Trophoblast cell (in vitro differentiated cells and primary cell): ENCODE measurements around the gene C1GALT1.

Experiments used
- DNase-seq, 2 donors: peaks; one replicate each; pipeline ENCODE4 v3.0.0-alpha.2; 2016
- H2AFZ ChIP-seq: 2 replicates; pipeline ENCODE4 v1.6.1; 2013; ENCODE audit warnings: low read length, moderate library complexity, mild to moderate bottlenecking; ENCODE audit not compliant: insufficient read depth, poor library complexity
- H2AK5ac ChIP-seq: 2 replicates; pipeline ENCODE4 v1.6.1; 2013; ENCODE audit warnings: mild to moderate bottlenecking, low read length
- H2BK120ac ChIP-seq: 2 replicates; pipeline ENCODE4 v1.6.1; 2013; ENCODE audit warnings: low read length, mild to moderate bottlenecking, moderate library complexity; ENCODE audit not compliant: insufficient read depth, poor library complexity
- H2BK12ac ChIP-seq: 2 replicates; pipeline ENCODE4 v1.6.1; 2013; ENCODE audit warnings: mild to moderate bottlenecking, low read length, moderate library complexity
- H2BK5ac ChIP-seq: 2 replicates; pipeline ENCODE4 v1.6.1; 2013; ENCODE audit warnings: low read length, low read depth, moderate library complexity, mild to moderate bottlenecking; ENCODE audit not compliant: poor library complexity
- H3K14ac ChIP-seq: 2 replicates; pipeline ENCODE4 v1.6.1; 2013; ENCODE audit warnings: mild to moderate bottlenecking, low read length
- H3K18ac ChIP-seq: 2 replicates; pipeline ENCODE4 v1.6.1; 2013; ENCODE audit warnings: mild to moderate bottlenecking, low read length
- H3K23ac ChIP-seq: 2 replicates; pipeline ENCODE4 v1.6.1; 2013; ENCODE audit warnings: low read length
- H3K27ac ChIP-seq: 2 replicates; pipeline ENCODE4 v1.5.1; 2013; ENCODE audit warnings: low read depth, mild to moderate bottlenecking, inconsistent platforms, low read length, moderate library complexity
- H3K27me3 ChIP-seq: 2 replicates; pipeline ENCODE4 v1.6.1; 2013; ENCODE audit warnings: inconsistent platforms, mild to moderate bottlenecking, low read length, moderate library complexity; ENCODE audit not compliant: insufficient read depth
- H3K36me3 ChIP-seq, 2 experiments: 1 replicate in 1 of 2; 2 replicates in 1 of 2; pipeline ENCODE4 v1.6.1; 2013; ENCODE audit warnings: low read length in 2 of 2, mild to moderate bottlenecking in 2 of 2, moderate library complexity in 1 of 2; ENCODE audit not compliant: insufficient read depth in 2 of 2, control insufficient read depth in 1 of 2
- H3K4ac ChIP-seq: 2 replicates; pipeline ENCODE4 v1.6.1; 2013; ENCODE audit warnings: low read depth, mild to moderate bottlenecking, low read length, moderate library complexity
- H3K4me1 ChIP-seq, 2 experiments: 1 replicate in 1 of 2; 2 replicates in 1 of 2; pipeline ENCODE4 v1.6.1; 2013; ENCODE audit warnings: low read length in 2 of 2, mild to moderate bottlenecking in 2 of 2, moderate library complexity in 1 of 2; ENCODE audit not compliant: insufficient read depth in 2 of 2, control insufficient read depth in 1 of 2
- H3K4me2 ChIP-seq: 2 replicates; pipeline ENCODE4 v1.6.1; 2013; ENCODE audit warnings: inconsistent platforms, mild to moderate bottlenecking, low read length, moderate library complexity
- H3K4me3 ChIP-seq: 2 replicates; pipeline ENCODE4 v1.5.1; 2013; ENCODE audit warnings: mild to moderate bottlenecking, low read depth, low read length, inconsistent platforms
- H3K79me1 ChIP-seq: one replicate; pipeline ENCODE4 v1.6.1; 2013; ENCODE audit warnings: low read length
- H3K79me2 ChIP-seq: 2 replicates; pipeline ENCODE4 v1.6.1; 2013; ENCODE audit warnings: low read length, mild to moderate bottlenecking; ENCODE audit not compliant: control insufficient read depth, insufficient read depth, poor library complexity
- H3K9ac ChIP-seq: 2 replicates; pipeline ENCODE4 v1.6.1; 2013; ENCODE audit warnings: mild to moderate bottlenecking, low read length
- H3K9me3 ChIP-seq: 2 replicates; pipeline ENCODE4 v1.6.1; 2013; ENCODE audit warnings: low read depth, mild to moderate bottlenecking, control low read depth, inconsistent platforms, low read length; ENCODE audit not compliant: insufficient read depth
- H4K12ac ChIP-seq: 2 replicates; pipeline ENCODE4 v1.6.1; 2013; ENCODE audit warnings: low read depth, mild to moderate bottlenecking, low read length, moderate library complexity
- H4K8ac ChIP-seq: 2 replicates; pipeline ENCODE4 v1.6.1; 2013; ENCODE audit warnings: low read depth, mild to moderate bottlenecking, low read length, moderate library complexity
- H4K91ac ChIP-seq: one replicate; pipeline ENCODE4 v1.6.1; 2013; ENCODE audit warnings: low read depth, mild to moderate bottlenecking, low read length, moderate library complexity
- WGBS: extraction: QIAGEN DNeasy Blood & Tissue Kit; methylation state at CpG from one replicate; pipeline ENCODE4 v1.1.7; 2013; ENCODE audit warnings: missing lambda C conversion rate; ENCODE audit not compliant: insufficient read length, insufficient coverage; ENCODE audit errors: extremely low coverage; 5-methylcytosine and 5-hydroxymethylcytosine counted together

The C1GALT1 gene

GRCh38 chr7:7236041-7236440 lies 53.7 kb downstream of the C1GALT1 start:
- Histone ChIP-seq H3K9me3 (no peaks in the 10 kb centered on the region), H3K79me1 (no peaks in the 10 kb centered on the region), H3K4me2 (no peak overlapping the region), H3K4ac (no peak overlapping the region), H2BK120ac (no peak overlapping the region), H3K4me1 (no peaks in the 10 kb centered on the region), H3K9ac (no peak overlapping the region), H3K4me3 (no peak overlapping the region), H2AFZ (no peak overlapping the region), H2AK5ac (no peak overlapping the region), H3K79me2 (no peaks in the 10 kb centered on the region), H3K36me3 (peaks cover 0 to 3% of the 10 kb centered on the region in 2 experiments), H4K8ac (no peak overlapping the region), H3K14ac (no peak overlapping the region), H3K27ac (no peak overlapping the region), H2BK12ac (no peak overlapping the region), H3K27me3 (no peaks in the 10 kb centered on the region), H4K91ac (no peak overlapping the region), H3K18ac (no peak overlapping the region), H3K23ac (no peak overlapping the region), H2BK5ac (no peak overlapping the region), H4K12ac (no peak overlapping the region)
- DNase-seq: no peak
- WGBS: no CpG with 5 or more reads among the region's 1 CpG

- no peak overlapping the region for H2AK5ac ChIP-seq
- H3K4ac ChIP-seq: no peak overlapping the region
- no peak overlapping the region for H3K23ac ChIP-seq
- H4K8ac ChIP-seq: no peak overlapping the region
- H4K12ac ChIP-seq: no peak overlapping the region
- no peak overlapping the region for H3K4me2 ChIP-seq
- no peak overlapping the region for H3K14ac ChIP-seq
- H2BK5ac ChIP-seq: no peak overlapping the region
- H3K4me3 ChIP-seq: no peak overlapping the region
- no peak overlapping the region for H4K91ac ChIP-seq
- no peak overlapping the region for H2AFZ ChIP-seq
- H3K27me3 ChIP-seq: no peaks in the 10 kb centered on the region
- H2BK12ac ChIP-seq: no peak overlapping the region
- no peaks in the 10 kb centered on the region for H3K79me2 ChIP-seq
- no peak overlapping the region for H3K9ac ChIP-seq
- H3K79me1 ChIP-seq: no peaks in the 10 kb centered on the region
- H3K18ac ChIP-seq: no peak overlapping the region
- no peaks in the 10 kb centered on the region for H3K4me1 ChIP-seq
- H2BK120ac ChIP-seq: no peak overlapping the region
- peaks cover 0 to 3% of the 10 kb centered on the region in 2 experiments for H3K36me3 ChIP-seq
- DNase-seq: no peak
- no CpG with 5 or more reads among the region's 4 CpGs for WGBS
- H3K27ac ChIP-seq: no peak overlapping the region
- no peaks in the 10 kb centered on the region for H3K9me3 ChIP-seq
Observed at GRCh38 chr7:7237201-7237977, 55.0 kb downstream of the C1GALT1 start.

GRCh38 chr7:7237978-7238267 lies 55.6 kb downstream of the C1GALT1 start:
- Histone ChIP-seq H4K12ac (no peak overlapping the region), H3K18ac (no peak overlapping the region)
- WGBS: no CpG with 5 or more reads among the region's 1 CpG

DNA sequence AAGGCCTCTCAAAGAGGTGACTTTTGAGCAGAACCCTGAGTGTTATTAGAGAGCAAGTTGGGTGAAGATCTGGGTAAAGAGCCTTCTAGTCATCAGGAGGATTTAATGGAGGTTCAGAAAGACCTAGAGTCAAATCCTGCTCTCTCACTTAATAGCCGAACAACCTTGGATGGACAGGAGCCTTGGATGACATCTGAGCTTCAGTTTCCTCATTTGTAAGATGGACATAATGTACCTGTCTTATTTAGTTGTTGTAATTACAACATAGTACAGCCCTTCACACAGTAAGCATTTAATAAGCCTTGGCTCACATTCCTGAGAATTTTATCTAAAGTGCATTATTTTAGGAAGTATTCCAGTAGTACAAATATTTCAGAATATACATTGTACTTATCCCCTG lies 57.0 kb downstream of the C1GALT1 start:
- Histone ChIP-seq H4K91ac (no peak overlapping the region), H3K9me3 (no peaks in the 10 kb centered on the region), H2BK5ac (no peak overlapping the region), H3K36me3 (peaks cover 0 to 3% of the 10 kb centered on the region in 2 experiments), H3K4me1 (no peaks in the 10 kb centered on the region), H4K12ac (no peak overlapping the region), H4K8ac (no peak overlapping the region), H2AK5ac (no peak overlapping the region), H3K27ac (no peak overlapping the region), H3K14ac (no peak overlapping the region), H3K18ac (no peak overlapping the region), H3K4me3 (no peak overlapping the region), H3K23ac (no peak overlapping the region), H3K79me1 (no peaks in the 10 kb centered on the region), H2BK12ac (no peak overlapping the region), H3K9ac (no peak overlapping the region), H3K4ac (no peak overlapping the region), H3K4me2 (no peak overlapping the region), H3K27me3 (no peaks in the 10 kb centered on the region), H3K79me2 (no peaks in the 10 kb centered on the region), H2BK120ac (no peak overlapping the region), H2AFZ (no peak overlapping the region)
- DNase-seq: no peak
- no CpG with 5 or more reads among the region's 1 CpG for WGBS

More at GRCh38 chr7:7237978-7238267, 55.6 kb downstream of the C1GALT1 start:
- Histone ChIP-seq H2BK5ac (no peak overlapping the region), H2AK5ac (no peak overlapping the region), H3K23ac (no peak overlapping the region), H3K27me3 (no peaks in the 10 kb centered on the region), H2BK12ac (no peak overlapping the region), H3K4me1 (no peaks in the 10 kb centered on the region), H4K8ac (no peak overlapping the region), H3K4ac (no peak overlapping the region), H4K91ac (no peak overlapping the region), H2AFZ (no peak overlapping the region), H3K9me3 (no peaks in the 10 kb centered on the region), H2BK120ac (no peak overlapping the region), H3K36me3 (peaks cover 0 to 3% of the 10 kb centered on the region in 2 experiments), H3K14ac (no peak overlapping the region), H3K9ac (no peak overlapping the region), H3K4me3 (no peak overlapping the region), H3K27ac (no peak overlapping the region), H3K79me1 (no peaks in the 10 kb centered on the region), H3K4me2 (no peak overlapping the region), H3K79me2 (no peaks in the 10 kb centered on the region)
- DNase-seq: no peak
